Measurements from ENCODE around the gene CEP170.
"Not testable (repeated sequence)": the region's sequence is repeated elsewhere in the genome, so short reads cannot be mapped to it uniquely, and the experiment has no call there.

GRCh38 chr1:243147351-243147750, 107.7 kb downstream of the CEP170 start:
- TF ChIP-seq POLR2A, CTCF (IDR thresholded peaks at IDR 0.05): not testable (repeated sequence)

All from right lobe of liver (tissue), 4 donors.